Liver (tissue), 9 donors: Measurements from ENCODE around the gene LRRC47. TPM values are rescaled to one million over a fixed set of nuclear protein-coding genes. Genes with fewer than 3 reads are reported as not detected.
A peak's percentile ranks its signal among the peaks of the same experiment; 100 is the strongest.

Experiments
- DNase-seq: peaks from one replicate; pipeline ENCODE4 v3.0.0-alpha.2; 2017; ENCODE audit warnings: low spot score
- H3K27ac ChIP-seq, 2 donors: one replicate each; pipeline ENCODE4 v1.7.0; 2013; ENCODE audit warnings: inconsistent platforms in 2 of 2, low read length in 2 of 2, control low read depth in 1 of 2, low read depth in 1 of 2, mild to moderate bottlenecking in 1 of 2
- H3K27me3 ChIP-seq, 4 donors: one replicate each; pipeline versions ENCODE4 v1.6.1 to v1.7.0; 2013; ENCODE audit warnings: low read length in 3 of 4, inconsistent platforms in 1 of 4, mild to moderate bottlenecking in 1 of 4, moderate library complexity in 1 of 4; ENCODE audit not compliant: control insufficient read depth in 4 of 4, insufficient read depth in 4 of 4
- H3K36me3 ChIP-seq, 4 donors: one replicate each; pipeline versions ENCODE4 v1.6.1 to v1.7.0; 2013; ENCODE audit warnings: low read length in 3 of 4, mild to moderate bottlenecking in 3 of 4, low read depth in 1 of 4, moderate library complexity in 1 of 4; ENCODE audit not compliant: control insufficient read depth in 4 of 4, insufficient read depth in 3 of 4
- H3K4me1 ChIP-seq, 4 donors: one replicate each; pipeline versions ENCODE4 v1.6.1 to v1.7.0; 2013; ENCODE audit warnings: low read length in 3 of 4, mild to moderate bottlenecking in 3 of 4, moderate library complexity in 1 of 4; ENCODE audit not compliant: control insufficient read depth in 4 of 4, insufficient read depth in 4 of 4
- H3K4me3 ChIP-seq, 3 donors: one replicate each; pipeline versions ENCODE4 v1.6.1 to v1.7.0; 2013; ENCODE audit warnings: low read length in 3 of 3, control low read depth in 1 of 3, low read depth in 1 of 3, mild to moderate bottlenecking in 1 of 3
- H3K9ac ChIP-seq, 2 donors: one replicate each; pipeline ENCODE4 v1.7.0; 2013; ENCODE audit warnings: low read length in 2 of 2, mild to moderate bottlenecking in 2 of 2, moderate library complexity in 2 of 2, control low read depth in 1 of 2, low read depth in 1 of 2
- H3K9me3 ChIP-seq, 4 donors: one replicate each; pipeline versions ENCODE4 v1.6.1 to v1.7.0; 2013; ENCODE audit warnings: low read length in 3 of 4; ENCODE audit not compliant: control insufficient read depth in 4 of 4
- ATF3 ChIP-seq: IDR thresholded peaks from 2 replicates; pipeline ENCODE4 v1.6.1; 2016; ENCODE audit warnings: antibody characterized with exemption
- CTCF ChIP-seq: fragments of 150-350 bp; IDR thresholded peaks from 2 replicates; pipeline ENCODE4 v1.5.1; 2017; ENCODE audit warnings: improper control_type of control experiment, low read depth, low read length; ENCODE audit not compliant: missing input control
- EGR1 ChIP-seq, 2 donors: IDR thresholded peaks; 2 replicates each; pipeline ENCODE4 v1.6.1; 2016 to 2018; ENCODE audit warnings: antibody characterized with exemption in 2 of 2, low read depth in 2 of 2
- FOXA2 ChIP-seq: IDR thresholded peaks from 2 replicates; pipeline ENCODE4 v1.6.1; 2016; ENCODE audit warnings: antibody characterized with exemption
- GABPA ChIP-seq, 2 donors: IDR thresholded peaks in 1 of 2; conservative IDR thresholded peaks in 1 of 2; 2 replicates each; pipeline ENCODE4 v1.6.1; 2016; ENCODE audit warnings: antibody characterized with exemption in 2 of 2, mild to moderate bottlenecking in 1 of 2, moderate library complexity in 1 of 2
- HNF4A ChIP-seq, 2 donors: conservative IDR thresholded peaks; 2 replicates each; pipeline ENCODE4 v1.6.1; 2016; ENCODE audit warnings: antibody characterized with exemption in 2 of 2, mild to moderate bottlenecking in 2 of 2
- HNF4G ChIP-seq: IDR thresholded peaks from 2 replicates; pipeline ENCODE4 v1.6.1; 2016; ENCODE audit warnings: antibody characterized with exemption
- JUND ChIP-seq, 2 donors: IDR thresholded peaks; 2 replicates each; pipeline ENCODE4 v1.6.1; 2016; ENCODE audit warnings: antibody characterized with exemption in 2 of 2
- NR2F2 ChIP-seq: IDR thresholded peaks from 2 replicates; pipeline ENCODE4 v1.6.1; 2016; ENCODE audit warnings: antibody characterized with exemption
- RXRA ChIP-seq, 2 donors: IDR thresholded peaks; 2 replicates each; pipeline ENCODE4 v1.6.1; 2017 to 2018; ENCODE audit warnings: antibody characterized with exemption in 2 of 2, mild to moderate bottlenecking in 1 of 2
- TAF1 ChIP-seq: conservative IDR thresholded peaks from 2 replicates; pipeline ENCODE4 v1.6.1; 2016; ENCODE audit warnings: antibody characterized with exemption, mild to moderate bottlenecking
- YY1 ChIP-seq: IDR thresholded peaks from 2 replicates; pipeline ENCODE4 v1.6.1; 2016; ENCODE audit warnings: antibody characterized with exemption, mild to moderate bottlenecking
- WGBS: extraction: QIAGEN DNeasy Blood & Tissue Kit; methylation state at CpG from one replicate; pipeline ENCODE4 v1.1.7; 2013; 5-methylcytosine and 5-hydroxymethylcytosine counted together
- polyA plus RNA-seq, 2 donors: library from polyadenylated mRNA; stranded (reverse) in 1 of 2; unstranded in 1 of 2; fragments of 200-250 nt in 1 of 2; fragments of >200 nt in 1 of 2; fragmentation: Nextera tagmentation in 1 of 2; extraction: Ambion mirVana in 1 of 2; gene quantifications; one replicate each; pipeline versions ENCODE4 v1.2.1 to v1.2.3, GENCODE V29; 2013 to 2015
- total RNA-seq, 2 donors: library from RNA; depleted of rRNA; stranded (reverse); fragments of >200 nt; gene quantifications; one replicate each; pipeline ENCODE4 v1.2.3, GENCODE V29; 2014
- TF ChIP-seq, protein P1 (sequence below): IDR thresholded peaks from 2 replicates; pipeline ENCODE4 v1.6.1; 2016; ENCODE audit warnings: antibody characterized with exemption
- TF ChIP-seq, protein P2 (sequence below): IDR thresholded peaks from 2 replicates; pipeline ENCODE4 v1.6.1; 2016; ENCODE audit warnings: antibody characterized with exemption, mild to moderate bottlenecking
- TF ChIP-seq, protein P3 (sequence below): IDR thresholded peaks from 2 replicates; pipeline ENCODE4 v1.6.1; 2016; ENCODE audit warnings: antibody characterized with exemption
- donor health status: healthy.
- donor health status: healthy.
- donor health status: healthy.
- donor health status: healthy.
- donor health status: healthy.

The LRRC47 gene
- total and polyA plus RNA-seq, 4 donors = 8.7 to 23.8 (median 15.4) TPM

DNA sequence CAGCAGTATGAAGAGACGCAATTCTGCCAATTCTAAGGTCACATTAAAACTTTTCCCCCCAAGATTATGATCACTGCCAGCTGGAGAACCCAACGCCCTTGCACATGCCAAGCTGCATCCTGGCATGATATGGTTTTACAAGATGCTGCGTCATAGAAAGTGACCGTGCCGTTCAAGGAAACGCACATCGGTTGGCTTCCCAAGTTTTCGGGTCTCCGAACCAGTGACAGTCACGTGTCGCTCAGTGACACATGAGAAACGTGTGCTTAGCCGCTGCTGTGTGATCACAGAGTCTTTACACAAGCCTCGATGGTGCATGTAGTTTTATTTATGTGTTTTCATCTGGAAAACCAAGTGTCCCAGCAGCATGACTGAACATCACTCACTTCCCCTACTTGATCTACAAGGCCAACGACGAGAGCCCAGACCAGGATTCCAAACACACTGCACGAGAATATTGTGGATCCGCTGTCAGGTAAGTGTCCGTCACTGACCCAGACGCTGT, 16.3 kb downstream of the LRRC47 start:
- 95% methylated on average over 20 of the region's 20 CpGs for WGBS
- no peak for TF ChIP-seq HNF4A (conservative IDR thresholded peaks at IDR 0.05)
- TF ChIP-seq, protein P1, sequence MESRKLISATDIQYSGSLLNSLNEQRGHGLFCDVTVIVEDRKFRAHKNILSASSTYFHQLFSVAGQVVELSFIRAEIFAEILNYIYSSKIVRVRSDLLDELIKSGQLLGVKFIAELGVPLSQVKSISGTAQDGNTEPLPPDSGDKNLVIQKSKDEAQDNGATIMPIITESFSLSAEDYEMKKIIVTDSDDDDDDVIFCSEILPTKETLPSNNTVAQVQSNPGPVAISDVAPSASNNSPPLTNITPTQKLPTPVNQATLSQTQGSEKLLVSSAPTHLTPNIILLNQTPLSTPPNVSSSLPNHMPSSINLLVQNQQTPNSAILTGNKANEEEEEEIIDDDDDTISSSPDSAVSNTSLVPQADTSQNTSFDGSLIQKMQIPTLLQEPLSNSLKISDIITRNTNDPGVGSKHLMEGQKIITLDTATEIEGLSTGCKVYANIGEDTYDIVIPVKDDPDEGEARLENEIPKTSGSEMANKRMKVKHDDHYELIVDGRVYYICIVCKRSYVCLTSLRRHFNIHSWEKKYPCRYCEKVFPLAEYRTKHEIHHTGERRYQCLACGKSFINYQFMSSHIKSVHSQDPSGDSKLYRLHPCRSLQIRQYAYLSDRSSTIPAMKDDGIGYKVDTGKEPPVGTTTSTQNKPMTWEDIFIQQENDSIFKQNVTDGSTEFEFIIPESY = no peak
- TF ChIP-seq, protein P2, sequence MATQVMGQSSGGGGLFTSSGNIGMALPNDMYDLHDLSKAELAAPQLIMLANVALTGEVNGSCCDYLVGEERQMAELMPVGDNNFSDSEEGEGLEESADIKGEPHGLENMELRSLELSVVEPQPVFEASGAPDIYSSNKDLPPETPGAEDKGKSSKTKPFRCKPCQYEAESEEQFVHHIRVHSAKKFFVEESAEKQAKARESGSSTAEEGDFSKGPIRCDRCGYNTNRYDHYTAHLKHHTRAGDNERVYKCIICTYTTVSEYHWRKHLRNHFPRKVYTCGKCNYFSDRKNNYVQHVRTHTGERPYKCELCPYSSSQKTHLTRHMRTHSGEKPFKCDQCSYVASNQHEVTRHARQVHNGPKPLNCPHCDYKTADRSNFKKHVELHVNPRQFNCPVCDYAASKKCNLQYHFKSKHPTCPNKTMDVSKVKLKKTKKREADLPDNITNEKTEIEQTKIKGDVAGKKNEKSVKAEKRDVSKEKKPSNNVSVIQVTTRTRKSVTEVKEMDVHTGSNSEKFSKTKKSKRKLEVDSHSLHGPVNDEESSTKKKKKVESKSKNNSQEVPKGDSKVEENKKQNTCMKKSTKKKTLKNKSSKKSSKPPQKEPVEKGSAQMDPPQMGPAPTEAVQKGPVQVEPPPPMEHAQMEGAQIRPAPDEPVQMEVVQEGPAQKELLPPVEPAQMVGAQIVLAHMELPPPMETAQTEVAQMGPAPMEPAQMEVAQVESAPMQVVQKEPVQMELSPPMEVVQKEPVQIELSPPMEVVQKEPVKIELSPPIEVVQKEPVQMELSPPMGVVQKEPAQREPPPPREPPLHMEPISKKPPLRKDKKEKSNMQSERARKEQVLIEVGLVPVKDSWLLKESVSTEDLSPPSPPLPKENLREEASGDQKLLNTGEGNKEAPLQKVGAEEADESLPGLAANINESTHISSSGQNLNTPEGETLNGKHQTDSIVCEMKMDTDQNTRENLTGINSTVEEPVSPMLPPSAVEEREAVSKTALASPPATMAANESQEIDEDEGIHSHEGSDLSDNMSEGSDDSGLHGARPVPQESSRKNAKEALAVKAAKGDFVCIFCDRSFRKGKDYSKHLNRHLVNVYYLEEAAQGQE = no peak
- no peak for TF ChIP-seq NR2F2
- TF ChIP-seq, protein P3, sequence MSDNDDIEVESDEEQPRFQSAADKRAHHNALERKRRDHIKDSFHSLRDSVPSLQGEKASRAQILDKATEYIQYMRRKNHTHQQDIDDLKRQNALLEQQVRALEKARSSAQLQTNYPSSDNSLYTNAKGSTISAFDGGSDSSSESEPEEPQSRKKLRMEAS = no peak
- TF ChIP-seq HNF4G = no peak
- TF ChIP-seq TAF1 = no peak
- TF ChIP-seq EGR1 (IDR thresholded peaks at IDR 0.05; ENCODE audit: low read depth in 2 of 2) = no peak
- TF ChIP-seq FOXA2 = no peak
- TF ChIP-seq JUND (IDR thresholded peaks at IDR 0.05) = no peak
- TF ChIP-seq ATF3 = no peak
- no peak for TF ChIP-seq CTCF
- Histone ChIP-seq H3K27me3 (no peaks in the 10 kb centered on the region), H3K4me3 (no peak overlapping the region), H3K4me1 (peaks cover 11 to 19% (median 15%) of the 10 kb centered on the region in 4 donors), H3K9me3 (no peaks in the 10 kb centered on the region), H3K9ac (no peak overlapping the region), H3K36me3 (peaks cover 18 to 50% (median 37%) of the 10 kb centered on the region in 4 donors), H3K27ac (no peak overlapping the region)
- no peak for DNase-seq

GRCh38 chr1:3779265-3779911, 16.9 kb downstream of the LRRC47 start:
- Histone ChIP-seq H3K36me3 (peaks cover 16 to 47% (median 36%) of the 10 kb centered on the region in 4 donors), H3K9me3 (no peaks in the 10 kb centered on the region), H3K27ac (no peak overlapping the region), H3K4me3 (no peak overlapping the region), H3K9ac (no peak overlapping the region), H3K4me1 (peaks cover 13 to 23% (median 18%) of the 10 kb centered on the region in 4 donors), H3K27me3 (no peaks in the 10 kb centered on the region)
- WGBS = 93% methylated on average over 23 of the region's 23 CpGs
- DNase-seq = peak; percentile 33
- TF ChIP-seq, protein P3 = no peak
- no peak for TF ChIP-seq RXRA (IDR thresholded peaks at IDR 0.05)
- TF ChIP-seq TAF1 = no peak
- TF ChIP-seq GABPA (IDR thresholded peaks at IDR 0.05 in 1 of 2, conservative IDR thresholded peaks at IDR 0.05 in 1 of 2) = no peak
- TF ChIP-seq CTCF = no peak
- TF ChIP-seq YY1 = no peak
- TF ChIP-seq ATF3 = no peak
- TF ChIP-seq HNF4A (conservative IDR thresholded peaks at IDR 0.05) = no peak
- TF ChIP-seq NR2F2 = no peak
- TF ChIP-seq, protein P2 = no peak
